ENCODE data around the gene PGF.

- TF ChIP-seq CTCF (IDR thresholded peaks at IDR 0.05) (peak; percentile 84), ZFX (IDR thresholded peaks at IDR 0.05; ENCODE audit: borderline replicate concordance) (no peak)
Measured at GRCh38 chr14:74945261-74945851, 10.0 kb downstream of the PGF start.
